Mesenchymal stem cell (in vitro differentiated cells and primary cell): ENCODE measurements around the gene PCGF1.
A peak's percentile ranks its signal among the peaks of the same experiment; 100 is the strongest.

Source experiments
- DNase-seq: peaks from one replicate; pipeline ENCODE4 v3.0.0-alpha.2; 2013
- H2AFZ ChIP-seq: one replicate; pipeline ENCODE4 v1.6.1; 2013; ENCODE audit warnings: low read depth, mild to moderate bottlenecking, control low read depth, inconsistent platforms, low read length, moderate library complexity
- H2AK5ac ChIP-seq: 2 replicates; pipeline ENCODE4 v1.6.1; 2013; ENCODE audit warnings: low read length, moderate library complexity, mild to moderate bottlenecking, inconsistent platforms; ENCODE audit not compliant: severe bottlenecking
- H2BK120ac ChIP-seq: one replicate; pipeline ENCODE4 v1.6.1; 2013; ENCODE audit warnings: low read depth, mild to moderate bottlenecking, inconsistent platforms, low read length, moderate library complexity
- H2BK12ac ChIP-seq, 2 experiments: one replicate each; pipeline ENCODE4 v1.6.1; 2013; ENCODE audit warnings: inconsistent platforms in 2 of 2, low read length in 2 of 2, mild to moderate bottlenecking in 2 of 2, moderate library complexity in 2 of 2, control low read depth in 1 of 2
- H2BK15ac ChIP-seq: one replicate; pipeline ENCODE4 v1.6.1; 2013; ENCODE audit warnings: mild to moderate bottlenecking, low read depth, inconsistent platforms; ENCODE audit not compliant: poor library complexity, severe bottlenecking
- H2BK5ac ChIP-seq: 2 replicates; pipeline ENCODE4 v1.6.1; 2013; ENCODE audit warnings: low read depth, mild to moderate bottlenecking, low read length, control low read depth, inconsistent platforms; ENCODE audit not compliant: poor library complexity, severe bottlenecking
- H3K14ac ChIP-seq, 2 experiments: one replicate each; pipeline ENCODE4 v1.6.1; 2013; ENCODE audit warnings: inconsistent platforms in 2 of 2, low read length in 2 of 2, control low read depth in 1 of 2, mild to moderate bottlenecking in 1 of 2, moderate library complexity in 1 of 2
- H3K18ac ChIP-seq, 2 experiments: one replicate each; pipeline ENCODE4 v1.6.1; 2013; ENCODE audit warnings: inconsistent platforms in 2 of 2, low read length in 2 of 2, control low read depth in 1 of 2, low read depth in 1 of 2, mild to moderate bottlenecking in 1 of 2
- H3K23ac ChIP-seq, 2 experiments: one replicate each; pipeline ENCODE4 v1.6.1; 2013; ENCODE audit warnings: inconsistent platforms in 2 of 2, low read length in 2 of 2, mild to moderate bottlenecking in 2 of 2, moderate library complexity in 2 of 2, control low read depth in 1 of 2
- H3K27ac ChIP-seq: 2 replicates; pipeline ENCODE4 v1.5.1; 2013; ENCODE audit warnings: mild to moderate bottlenecking, moderate library complexity, low read length, control low read depth, inconsistent platforms; ENCODE audit not compliant: poor library complexity, severe bottlenecking
- H3K27me3 ChIP-seq, 2 experiments: 2 replicates each; pipeline versions ENCODE4 v1.6.1 to v1.7.0; 2013; ENCODE audit warnings: low read length in 2 of 2, mild to moderate bottlenecking in 2 of 2, moderate library complexity in 2 of 2, control low read depth in 1 of 2, inconsistent platforms in 1 of 2; ENCODE audit not compliant: control insufficient read depth in 1 of 2, insufficient read depth in 1 of 2
- H3K36me3 ChIP-seq, 2 experiments: 2 replicates each; pipeline versions ENCODE4 v1.6.1 to v1.7.0; 2013; ENCODE audit warnings: low read length in 2 of 2, control low read depth in 1 of 2, inconsistent platforms in 1 of 2, low read depth in 1 of 2, mild to moderate bottlenecking in 1 of 2; ENCODE audit not compliant: insufficient read depth in 2 of 2, control insufficient read depth in 1 of 2
- H3K4ac ChIP-seq, 2 experiments: one replicate each; pipeline ENCODE4 v1.6.1; 2013; ENCODE audit warnings: inconsistent platforms in 2 of 2, low read length in 2 of 2, mild to moderate bottlenecking in 2 of 2, moderate library complexity in 2 of 2, control low read depth in 1 of 2, low read depth in 1 of 2
- H3K4me1 ChIP-seq: 2 replicates; pipeline ENCODE4 v1.6.1; 2013; ENCODE audit warnings: low read depth, low read length, control low read depth; ENCODE audit not compliant: control insufficient read depth, insufficient read depth
- H3K4me2 ChIP-seq: 2 replicates; pipeline ENCODE4 v1.6.1; 2013; ENCODE audit warnings: low read length, mild to moderate bottlenecking, inconsistent platforms; ENCODE audit not compliant: poor library complexity, severe bottlenecking
- H3K4me3 ChIP-seq, 2 experiments: 2 replicates each; pipeline versions ENCODE4 v1.5.1 to v1.7.0; 2013; ENCODE audit warnings: low read length in 2 of 2, mild to moderate bottlenecking in 2 of 2, control low read depth in 1 of 2, low read depth in 1 of 2; ENCODE audit not compliant: insufficient read depth in 1 of 2
- H3K79me1 ChIP-seq: replicated peaks from 2 replicates; pipeline ENCODE4 v1.6.1; 2013; ENCODE audit warnings: mild to moderate bottlenecking, control low read depth, low read length, inconsistent platforms; ENCODE audit not compliant: poor library complexity, severe bottlenecking
- H3K9ac ChIP-seq: 2 replicates; pipeline ENCODE4 v1.7.0; 2013; ENCODE audit warnings: mild to moderate bottlenecking, low read length, moderate library complexity
- H3K9me3 ChIP-seq: 2 replicates; pipeline ENCODE4 v1.7.0; 2013; ENCODE audit warnings: mild to moderate bottlenecking, low read length; ENCODE audit not compliant: control insufficient read depth
- H4K8ac ChIP-seq: one replicate; pipeline ENCODE4 v1.6.1; 2013; ENCODE audit warnings: inconsistent platforms, mild to moderate bottlenecking, low read length, moderate library complexity
- H4K91ac ChIP-seq: one replicate; pipeline ENCODE4 v1.6.1; 2013; ENCODE audit warnings: mild to moderate bottlenecking, low read length, inconsistent platforms
- WGBS: methylation state at CpG from one replicate; pipeline ENCODE4 v1.1.7; 2013; ENCODE audit warnings: mixed read lengths; 5-methylcytosine and 5-hydroxymethylcytosine counted together

PCGF1 gene

DNA sequence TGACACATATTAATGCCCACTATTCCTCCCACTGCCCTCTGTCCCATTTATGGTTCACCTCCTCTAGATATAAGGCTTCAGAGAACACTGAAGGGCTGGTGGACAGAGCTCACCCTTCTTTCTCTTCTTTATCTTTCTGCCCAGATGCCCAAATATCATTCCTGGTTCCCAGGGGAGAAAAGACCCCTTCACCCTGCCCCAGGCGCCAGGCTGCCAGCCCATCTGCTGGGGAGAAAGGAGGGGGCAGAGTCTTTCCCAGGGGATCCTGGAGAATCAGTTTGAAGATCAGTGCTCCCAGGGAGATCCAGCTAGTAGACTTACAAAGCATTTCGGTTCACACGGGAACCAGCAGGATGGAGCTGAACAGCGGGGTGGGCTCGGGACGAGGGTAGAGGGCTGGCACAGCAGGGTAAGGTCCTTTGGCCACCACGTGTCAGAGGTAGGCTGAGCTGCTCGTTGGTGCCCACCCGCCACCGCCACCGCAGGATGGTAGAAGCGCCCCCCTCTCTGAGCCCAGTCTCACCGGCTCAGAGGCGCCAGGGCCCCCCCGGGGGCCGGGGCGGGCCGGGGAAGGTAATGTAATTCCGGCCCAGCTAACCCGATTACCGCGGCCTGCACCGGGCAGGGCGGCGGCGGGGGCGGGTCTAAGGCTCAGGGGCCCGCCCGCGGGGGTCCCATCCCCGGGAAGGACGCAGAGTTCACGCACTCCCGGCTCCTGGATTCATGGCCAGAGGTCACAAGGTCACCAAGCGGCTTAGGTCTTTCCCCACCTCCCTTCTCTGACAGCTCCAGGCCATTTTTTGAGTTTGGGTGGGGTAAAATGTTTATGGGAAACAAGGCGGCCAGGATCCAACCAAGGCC is 5.5 kb upstream of the PCGF1 start:
- Histone ChIP-seq H3K14ac (no peak overlapping the region), H3K4ac (no peak overlapping the region), H3K4me1 (peaks cover 21% of the 10 kb centered on the region), H2BK120ac (no peak overlapping the region), H2BK15ac (no peak overlapping the region), H2AFZ (no peak overlapping the region), H3K27ac (no peak overlapping the region), H3K36me3 (peaks cover 0 to 3% of the 10 kb centered on the region in 2 experiments), H3K18ac (no peak overlapping the region), H3K9me3 (no peaks in the 10 kb centered on the region), H3K27me3 (peaks cover 75 to 83% of the 10 kb centered on the region in 2 experiments), H2BK12ac (no peak overlapping the region), H2AK5ac (no peak overlapping the region), H3K23ac (peak overlapping the region in 1 of 2 experiments; percentile 77), H3K79me1 (no peaks in the 10 kb centered on the region), H3K4me2 (no peak overlapping the region), H3K9ac (no peak overlapping the region), H2BK5ac (no peak overlapping the region), H4K8ac (no peak overlapping the region), H4K91ac (no peak overlapping the region), H3K4me3 (no peak overlapping the region)
- no peak for DNase-seq
- 2% methylated on average over 34 of the region's 36 CpGs for WGBS

DNA sequence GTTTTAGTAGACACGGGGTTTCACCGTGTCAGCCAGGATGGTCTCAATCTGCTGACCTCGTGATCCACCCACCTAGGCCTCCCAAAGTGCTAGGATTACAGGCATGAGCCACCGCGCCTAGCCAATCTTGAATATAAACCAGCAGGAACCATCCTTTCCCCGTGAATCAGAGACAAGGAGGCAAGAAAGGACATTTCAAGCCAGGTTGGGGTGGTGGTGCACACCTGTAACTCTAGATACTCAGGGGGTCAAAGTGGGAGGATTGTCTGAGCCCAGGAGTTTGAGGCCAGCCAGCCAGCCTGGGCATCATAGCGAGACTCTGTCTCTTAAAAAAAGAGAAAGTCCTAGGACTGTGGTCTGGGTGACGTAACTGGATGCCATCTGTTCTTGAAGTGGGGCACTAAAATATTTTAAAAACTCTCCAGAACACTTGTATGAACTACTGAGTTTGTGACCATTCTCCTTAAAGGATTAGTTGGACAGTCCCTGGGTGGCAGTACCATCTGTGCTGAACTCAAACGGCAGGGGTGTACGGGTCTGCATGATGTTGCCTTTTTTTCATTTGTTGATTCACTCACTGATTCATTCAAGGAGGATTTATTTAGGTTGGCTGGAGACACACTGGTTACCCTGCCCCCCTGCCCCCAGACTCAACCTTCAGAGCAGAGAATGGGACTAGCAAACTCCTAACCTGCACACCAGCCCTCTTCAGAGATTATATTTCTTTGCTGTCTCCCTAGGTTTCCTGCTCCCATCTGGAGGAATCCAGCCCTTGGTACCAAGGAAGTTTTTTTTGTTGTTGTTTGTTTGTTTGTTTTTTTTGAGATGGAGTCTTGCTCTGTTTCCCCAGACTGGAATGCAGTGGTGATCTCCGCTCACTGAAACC is 3.9 kb upstream of the PCGF1 start:
- Histone ChIP-seq H3K4me3 (no peak overlapping the region), H2BK12ac (no peak overlapping the region), H3K79me1 (peaks cover 7% of the 10 kb centered on the region), H3K23ac (no peak overlapping the region), H2BK120ac (no peak overlapping the region), H3K9me3 (no peaks in the 10 kb centered on the region), H3K4me1 (peaks cover 30% of the 10 kb centered on the region), H2AFZ (no peak overlapping the region), H3K27ac (no peak overlapping the region), H3K9ac (no peak overlapping the region), H3K4ac (no peak overlapping the region), H4K8ac (no peak overlapping the region), H2BK5ac (no peak overlapping the region), H3K27me3 (peaks cover 60 to 67% of the 10 kb centered on the region in 2 experiments), H2BK15ac (no peak overlapping the region), H3K14ac (no peak overlapping the region), H4K91ac (no peak overlapping the region), H3K4me2 (no peak overlapping the region), H3K18ac (no peak overlapping the region), H3K36me3 (peaks cover 0 to 3% of the 10 kb centered on the region in 2 experiments), H2AK5ac (no peak overlapping the region)
- DNase-seq: no peak
- 66% methylated on average over 10 of the region's 11 CpGs for WGBS

DNA sequence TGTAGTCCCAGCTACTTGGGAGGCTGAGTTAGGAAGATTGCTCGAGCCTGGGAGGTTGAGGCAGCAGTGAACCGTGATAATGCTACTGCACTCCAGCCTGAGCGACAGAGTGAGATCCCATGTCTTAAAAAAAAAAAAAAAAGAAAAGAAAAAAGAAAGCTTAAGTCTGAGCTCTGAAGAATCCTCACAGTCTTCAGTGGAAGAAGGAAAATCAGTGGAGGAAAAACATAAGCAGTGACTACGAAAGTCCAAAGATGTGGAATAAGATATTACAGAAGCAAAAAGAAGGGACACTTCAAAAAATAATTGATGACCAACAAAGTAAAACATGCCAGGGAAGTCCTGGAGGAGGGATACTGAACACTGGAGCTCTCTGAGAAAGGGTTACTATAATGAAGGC is 2.8 kb upstream of the PCGF1 start:
- H3K79me1 ChIP-seq: peaks cover 13% of the 10 kb centered on the region
- no peak overlapping the region for H2BK12ac ChIP-seq
- H3K9me3 ChIP-seq: no peaks in the 10 kb centered on the region
- H3K27ac ChIP-seq: no peak overlapping the region
- H4K91ac ChIP-seq: no peak overlapping the region
- H3K14ac ChIP-seq: no peak overlapping the region
- H3K4me1 ChIP-seq: peaks cover 31% of the 10 kb centered on the region
- no peak overlapping the region for H3K4me2 ChIP-seq
- WGBS: 84% methylated on average over 4 of the region's 4 CpGs
- H3K23ac ChIP-seq: no peak overlapping the region
- no peak overlapping the region for H3K4ac ChIP-seq
- no peak overlapping the region for H3K9ac ChIP-seq
- no peak overlapping the region for H2AK5ac ChIP-seq
- peaks cover 49 to 57% of the 10 kb centered on the region in 2 experiments for H3K27me3 ChIP-seq
- DNase-seq: no peak
- no peak overlapping the region for H2BK120ac ChIP-seq
- H3K4me3 ChIP-seq: no peak overlapping the region
- peaks cover 7 to 8% of the 10 kb centered on the region in 2 experiments for H3K36me3 ChIP-seq
- H3K18ac ChIP-seq: no peak overlapping the region
- H4K8ac ChIP-seq: no peak overlapping the region
- no peak overlapping the region for H2AFZ ChIP-seq
- H2BK15ac ChIP-seq: no peak overlapping the region
- no peak overlapping the region for H2BK5ac ChIP-seq
